SJSA1 (cell line): ENCODE data around the gene FAT1. TPM values are rescaled to one million over a fixed set of nuclear protein-coding genes. Genes with fewer than 3 reads are reported as not detected.
A peak's percentile ranks its signal among the peaks of the same experiment; 100 is the strongest.

Source experiments
- DNase-seq, 2 experiments: peaks; one replicate each; pipeline ENCODE4 v3.0.0-alpha.2; 2015 to 2020; ENCODE audit warnings: low spot score in 2 of 2, low read depth in 1 of 2
- H3K27ac ChIP-seq: fragments of 250-450 bp; sonication (Bioruptor Pico); 2 replicates; pipeline ENCODE4 v1.5.1; 2020; ENCODE audit warnings: mild to moderate bottlenecking, moderate library complexity
- H3K27me3 ChIP-seq: fragments of 250-450 bp; sonication (Bioruptor Pico); replicated peaks from 2 replicates; pipeline ENCODE4 v1.5.1; 2020; ENCODE audit warnings: mild to moderate bottlenecking, moderate library complexity
- H3K36me3 ChIP-seq: fragments of 250-450 bp; sonication (Bioruptor Pico); 2 replicates; pipeline ENCODE4 v1.5.1; 2020; ENCODE audit warnings: mild to moderate bottlenecking
- H3K4me1 ChIP-seq: fragments of 250-450 bp; sonication (Bioruptor Pico); replicated peaks from 2 replicates; pipeline ENCODE4 v1.6.1; 2021; ENCODE audit warnings: mild to moderate bottlenecking
- H3K4me3 ChIP-seq: fragments of 250-450 bp; sonication (Bioruptor Pico); 2 replicates; pipeline ENCODE4 v1.5.1; 2020; ENCODE audit warnings: mild to moderate bottlenecking
- H3K9me3 ChIP-seq: fragments of 250-450 bp; sonication (Bioruptor Pico); replicated peaks from 2 replicates; pipeline ENCODE4 v1.5.1; 2020; ENCODE audit warnings: mild to moderate bottlenecking
- total RNA-seq: library from RNA; depleted of rRNA; stranded (reverse); fragments of >200 nt; shearing (Covaris generic); gene quantifications from 2 replicates; pipeline ENCODE4 v1.2.3, GENCODE V29; 2014

The FAT1 gene
- total RNA-seq, 1 experiment from 2014 or later = 483 TPM

GRCh38 chr4:186704057-186704456, 19.6 kb downstream of the FAT1 start:
- Histone ChIP-seq H3K27ac (no peak overlapping the region), H3K36me3 (peaks cover 96% of the 10 kb centered on the region)
- no peak for DNase-seq

GRCh38 chr4:186703510-186703909, 20.1 kb downstream of the FAT1 start:
- peaks cover 96% of the 10 kb centered on the region for H3K36me3 ChIP-seq
- peaks cover 47% of the 10 kb centered on the region for H3K4me1 ChIP-seq
- no peak overlapping the region for H3K27ac ChIP-seq
- DNase-seq = no peak
- H3K27me3 ChIP-seq = no peaks in the 10 kb centered on the region
- H3K4me3 ChIP-seq = no peak overlapping the region
- H3K9me3 ChIP-seq = no peaks in the 10 kb centered on the region

More at GRCh38 chr4:186704057-186704456, 19.6 kb downstream of the FAT1 start:
- no peaks in the 10 kb centered on the region for H3K9me3 ChIP-seq
- H3K4me1 ChIP-seq = peaks cover 44% of the 10 kb centered on the region
- no peak overlapping the region for H3K4me3 ChIP-seq
- H3K27me3 ChIP-seq = no peaks in the 10 kb centered on the region

GRCh38 chr4:186702940-186703339, 20.7 kb downstream of the FAT1 start:
- DNase-seq = no peak
- no peak overlapping the region for H3K27ac ChIP-seq
- no peak overlapping the region for H3K4me3 ChIP-seq
- no peaks in the 10 kb centered on the region for H3K27me3 ChIP-seq
- H3K4me1 ChIP-seq = peaks cover 49% of the 10 kb centered on the region
- H3K36me3 ChIP-seq = peaks cover 96% of the 10 kb centered on the region
- H3K9me3 ChIP-seq = no peaks in the 10 kb centered on the region

- DNase-seq = no peak
- Histone ChIP-seq H3K36me3 (peaks cover 96% of the 10 kb centered on the region), H3K9me3 (no peaks in the 10 kb centered on the region), H3K27me3 (no peaks in the 10 kb centered on the region), H3K4me1 (peaks cover 49% of the 10 kb centered on the region), H3K4me3 (no peak overlapping the region), H3K27ac (no peak overlapping the region)
Observed at GRCh38 chr4:186702297-186702696, 21.4 kb downstream of the FAT1 start.

- no peak overlapping the region for H3K4me3 ChIP-seq
Observed at GRCh38 chr4:186701788-186702187, 21.9 kb downstream of the FAT1 start.

GRCh38 chr4:186701273-186701672, 22.4 kb downstream of the FAT1 start:
- Histone ChIP-seq H3K9me3 (no peaks in the 10 kb centered on the region), H3K4me1 (peaks cover 50% of the 10 kb centered on the region), H3K4me3 (no peak overlapping the region), H3K27me3 (no peaks in the 10 kb centered on the region), H3K36me3 (peaks cover 96% of the 10 kb centered on the region), H3K27ac (peak overlapping the region; percentile 10; the same call in 1 of the 2 replicates)
- peak; percentile 64 to 69 for DNase-seq

More at GRCh38 chr4:186701788-186702187, 21.9 kb downstream of the FAT1 start:
- Histone ChIP-seq H3K4me1 (peaks cover 49% of the 10 kb centered on the region), H3K27ac (peak overlapping the region; percentile 10; the same call in 1 of the 2 replicates), H3K36me3 (peaks cover 96% of the 10 kb centered on the region), H3K9me3 (no peaks in the 10 kb centered on the region), H3K27me3 (no peaks in the 10 kb centered on the region)
- no peak for DNase-seq

GRCh38 chr4:186700746-186701145, 22.9 kb downstream of the FAT1 start:
- Histone ChIP-seq H3K4me3 (no peak overlapping the region), H3K36me3 (peaks cover 96% of the 10 kb centered on the region)
- DNase-seq = no peak

GRCh38 chr4:186699881-186700397, 23.7 kb downstream of the FAT1 start:
- peaks cover 58% of the 10 kb centered on the region for H3K4me1 ChIP-seq
- no peaks in the 10 kb centered on the region for H3K27me3 ChIP-seq
- no peak overlapping the region for H3K4me3 ChIP-seq
- H3K9me3 ChIP-seq = no peaks in the 10 kb centered on the region
- no peak overlapping the region for H3K27ac ChIP-seq
- peaks cover 96% of the 10 kb centered on the region for H3K36me3 ChIP-seq
- DNase-seq = no peak

More at GRCh38 chr4:186700746-186701145, 22.9 kb downstream of the FAT1 start:
- H3K27ac ChIP-seq = peak overlapping the region; percentile 10; the same call in 1 of the 2 replicates
- peaks cover 55% of the 10 kb centered on the region for H3K4me1 ChIP-seq
- no peaks in the 10 kb centered on the region for H3K9me3 ChIP-seq
- H3K27me3 ChIP-seq = no peaks in the 10 kb centered on the region

- H3K4me3 ChIP-seq = no peak overlapping the region
- H3K9me3 ChIP-seq = no peaks in the 10 kb centered on the region
- no peak overlapping the region for H3K27ac ChIP-seq
- H3K4me1 ChIP-seq = peaks cover 62% of the 10 kb centered on the region
- no peaks in the 10 kb centered on the region for H3K27me3 ChIP-seq
- no peak for DNase-seq
- H3K36me3 ChIP-seq = peaks cover 98% of the 10 kb centered on the region
Observed at GRCh38 chr4:186699298-186699697, 24.4 kb downstream of the FAT1 start.

GRCh38 chr4:186698525-186698924, 25.1 kb downstream of the FAT1 start:
- no peaks in the 10 kb centered on the region for H3K9me3 ChIP-seq
- H3K36me3 ChIP-seq = peaks cover 92% of the 10 kb centered on the region
- peaks cover 61% of the 10 kb centered on the region for H3K4me1 ChIP-seq
- no peaks in the 10 kb centered on the region for H3K27me3 ChIP-seq
- no peak overlapping the region for H3K4me3 ChIP-seq
- no peak overlapping the region for H3K27ac ChIP-seq
- DNase-seq = no peak

- no peak overlapping the region for H3K27ac ChIP-seq
Observed at GRCh38 chr4:186698028-186698427, 25.6 kb downstream of the FAT1 start.

GRCh38 chr4:186695392-186695791, 28.3 kb downstream of the FAT1 start:
- no peak for DNase-seq
- Histone ChIP-seq H3K36me3 (peaks cover 88% of the 10 kb centered on the region), H3K4me3 (no peak overlapping the region), H3K27me3 (no peaks in the 10 kb centered on the region), H3K4me1 (peaks cover 41% of the 10 kb centered on the region), H3K27ac (no peak overlapping the region), H3K9me3 (no peaks in the 10 kb centered on the region)

More at GRCh38 chr4:186698028-186698427, 25.6 kb downstream of the FAT1 start:
- Histone ChIP-seq H3K4me3 (no peak overlapping the region), H3K27me3 (no peaks in the 10 kb centered on the region), H3K36me3 (peaks cover 90% of the 10 kb centered on the region), H3K4me1 (peaks cover 60% of the 10 kb centered on the region), H3K9me3 (no peaks in the 10 kb centered on the region)
- DNase-seq = no peak

- H3K27ac ChIP-seq = peak overlapping the region; percentile 51
- no peaks in the 10 kb centered on the region for H3K27me3 ChIP-seq
- no peak overlapping the region for H3K4me3 ChIP-seq
Observed at GRCh38 chr4:186693894-186694293, 29.8 kb downstream of the FAT1 start.

GRCh38 chr4:186693159-186693815, 30.4 kb downstream of the FAT1 start:
- peaks cover 83% of the 10 kb centered on the region for H3K36me3 ChIP-seq
- H3K9me3 ChIP-seq = no peaks in the 10 kb centered on the region
- peak; percentile 88 to 94 for DNase-seq
- H3K27ac ChIP-seq = peak overlapping the region; percentile 61
- H3K27me3 ChIP-seq = no peaks in the 10 kb centered on the region
- peaks cover 40% of the 10 kb centered on the region for H3K4me1 ChIP-seq
- no peak overlapping the region for H3K4me3 ChIP-seq

More at GRCh38 chr4:186693894-186694293, 29.8 kb downstream of the FAT1 start:
- Histone ChIP-seq H3K9me3 (no peaks in the 10 kb centered on the region), H3K36me3 (peaks cover 86% of the 10 kb centered on the region), H3K4me1 (peaks cover 45% of the 10 kb centered on the region)
- DNase-seq = no peak
